H1 (cell line): Measurements from ENCODE around the gene KDM8. TPM values are rescaled to one million over a fixed set of nuclear protein-coding genes. Genes with fewer than 3 reads are reported as not detected.

Source experiments
- CTCF ChIA-PET: fragments of 300-600 bp; sonication (Branson Sonifier 250); formaldehyde crosslinking; loops from one replicate; lab custom pipeline; 2021; ENCODE audit not compliant: partially characterized antibody; lab: Charles Lee
- POLR2A ChIA-PET: fragments of 300-600 bp; sonication (Branson Sonifier 250); formaldehyde crosslinking; loops from one replicate; lab custom pipeline; 2021; ENCODE audit warnings: inconsistent platforms; ENCODE audit not compliant: partially characterized antibody; lab: Charles Lee
- DNase-seq, 2 experiments: peaks; one replicate each; pipeline versions ENCODE4 v3.0.0 to v3.0.0-alpha.2; 2010 to 2022; ENCODE audit warnings: low spot score in 2 of 2, low read depth in 1 of 2, mixed read lengths in 1 of 2
- FAIRE-seq: peaks from 2 replicates; lab custom pipeline; 2011; peaks lifted over from hg19 to GRCh38; lab: Jason Lieb, UNC
- H2AFZ ChIP-seq: 2 replicates; pipeline ENCODE4 v1.8.1; 2012; ENCODE audit warnings: low read length, inconsistent platforms
- H2AK5ac ChIP-seq: 2 replicates; pipeline ENCODE4 v1.6.1; 2013; ENCODE audit warnings: low read depth, low read length
- H2BK120ac ChIP-seq: replicated peaks from 2 replicates; pipeline ENCODE3; 2013; ENCODE audit warnings: low read depth, low read length, inconsistent platforms
- H2BK12ac ChIP-seq: 2 replicates; pipeline ENCODE4 v1.6.1; 2013; ENCODE audit warnings: low read depth, low read length
- H2BK15ac ChIP-seq: 2 replicates; pipeline ENCODE4 v1.6.1; 2013; ENCODE audit warnings: low read length
- H2BK20ac ChIP-seq: 2 replicates; pipeline ENCODE4 v1.6.1; 2013; ENCODE audit warnings: low read length
- H2BK5ac ChIP-seq: 2 replicates; pipeline ENCODE4 v1.6.1; 2013; ENCODE audit warnings: low read depth, low read length
- H3K14ac ChIP-seq: 2 replicates; pipeline ENCODE4 v1.6.1; 2013; ENCODE audit warnings: inconsistent platforms; ENCODE audit not compliant: insufficient read length
- H3K18ac ChIP-seq: 2 replicates; pipeline ENCODE4 v1.6.1; 2013; ENCODE audit warnings: low read length; ENCODE audit errors: extremely low read depth
- H3K23ac ChIP-seq: 2 replicates; pipeline ENCODE4 v1.6.1; 2013; ENCODE audit warnings: inconsistent platforms; ENCODE audit not compliant: insufficient read length
- H3K23me2 ChIP-seq: 2 replicates; pipeline ENCODE4 v1.6.1; 2013; ENCODE audit warnings: low read depth, low read length
- H3K27ac ChIP-seq: 2 replicates; pipeline ENCODE4 v1.6.1; 2011; ENCODE audit warnings: low read depth, low read length, inconsistent platforms
- H3K27me3 ChIP-seq, 4 experiments: replicated peaks in 1 of 4; 1 replicate in 1 of 4; 2 replicates in 3 of 4; pipeline versions ENCODE4 v1.6.1 to v1.8.1; 2011 to 2013; ENCODE audit warnings: low read length in 3 of 4, mild to moderate bottlenecking in 3 of 4, inconsistent platforms in 2 of 4, mixed read lengths in 2 of 4, moderate library complexity in 1 of 4; ENCODE audit not compliant: control insufficient read depth in 3 of 4, insufficient read depth in 3 of 4; ENCODE audit errors: extremely low read depth in 1 of 4
- H3K36me3 ChIP-seq, 4 experiments: 2 replicates each; pipeline versions ENCODE4 v1.6.1 to v1.8.1; 2011 to 2013; ENCODE audit warnings: mild to moderate bottlenecking in 4 of 4, low read length in 3 of 4, moderate library complexity in 2 of 4, control low read depth in 1 of 4, inconsistent platforms in 1 of 4; ENCODE audit not compliant: insufficient read depth in 4 of 4, control insufficient read depth in 2 of 4
- H3K4ac ChIP-seq: replicated peaks from 2 replicates; pipeline ENCODE3; 2013; ENCODE audit warnings: low read length, low read depth, mixed read lengths, inconsistent platforms; ENCODE audit not compliant: insufficient read length
- H3K4me1 ChIP-seq, 4 experiments: replicated peaks in 1 of 4; 1 replicate in 1 of 4; 2 replicates in 3 of 4; pipeline versions ENCODE4 v1.6.1 to v1.8.1; 2011 to 2013; ENCODE audit warnings: low read length in 3 of 4, inconsistent platforms in 2 of 4, mixed read lengths in 1 of 4; ENCODE audit not compliant: insufficient read depth in 4 of 4, control insufficient read depth in 3 of 4
- H3K4me2 ChIP-seq, 2 experiments: 2 replicates each; pipeline versions ENCODE4 v1.6.1 to v1.8.1; 2011 to 2013; ENCODE audit warnings: low read depth in 2 of 2, low read length in 2 of 2, control low read depth in 1 of 2, inconsistent platforms in 1 of 2, mild to moderate bottlenecking in 1 of 2; ENCODE audit not compliant: insufficient read depth in 1 of 2
- H3K4me3 ChIP-seq, 4 experiments: fragments of 200-600, 300-600 bp in 1 of 4; sonication (generic), shearing (Covaris generic), sonication (Bioruptor Twin) in 1 of 4; 2 replicates each; pipeline versions ENCODE4 v1.5.1 to v1.8.1; 2011 to 2016; ENCODE audit warnings: low read length in 4 of 4, low read depth in 3 of 4, control low read depth in 2 of 4, inconsistent platforms in 2 of 4, mild to moderate bottlenecking in 2 of 4, mixed read lengths in 1 of 4, moderate library complexity in 1 of 4; ENCODE audit not compliant: insufficient read depth in 2 of 4; ENCODE audit errors: extremely low read depth in 1 of 4
- H3K56ac ChIP-seq: replicated peaks from 2 replicates; pipeline ENCODE3; 2013; ENCODE audit warnings: low read depth, mild to moderate bottlenecking, mixed read lengths, low read length, inconsistent platforms; ENCODE audit not compliant: insufficient read length
- H3K79me1 ChIP-seq: 2 replicates; pipeline ENCODE4 v1.6.1; 2013; ENCODE audit warnings: low read depth, low read length, control low read depth
- H3K79me2 ChIP-seq, 2 experiments: 2 replicates each; pipeline versions ENCODE4 v1.6.1 to v1.8.1; 2012 to 2013; ENCODE audit warnings: low read length in 2 of 2, mild to moderate bottlenecking in 2 of 2, inconsistent platforms in 1 of 2; ENCODE audit not compliant: insufficient read depth in 2 of 2, control insufficient read depth in 1 of 2
- H3K9ac ChIP-seq, 4 experiments: replicated peaks in 1 of 4; 1 replicate in 1 of 4; 2 replicates in 3 of 4; pipeline versions ENCODE4 v1.6.1 to v1.8.1; 2011 to 2013; ENCODE audit warnings: low read depth in 3 of 4, low read length in 3 of 4, control low read depth in 2 of 4, mild to moderate bottlenecking in 2 of 4, moderate library complexity in 2 of 4, inconsistent platforms in 1 of 4; ENCODE audit errors: extremely low read depth in 1 of 4
- H3K9me3 ChIP-seq, 2 experiments: 2 replicates each; pipeline versions ENCODE4 v1.6.1 to v1.8.1; 2012 to 2013; ENCODE audit warnings: mild to moderate bottlenecking in 2 of 2, moderate library complexity in 2 of 2, control low read depth in 1 of 2, inconsistent platforms in 1 of 2, low read depth in 1 of 2, low read length in 1 of 2, mixed read lengths in 1 of 2; ENCODE audit not compliant: insufficient read depth in 2 of 2
- H4K20me1 ChIP-seq, 2 experiments: replicated peaks in 1 of 2; 2 replicates each; pipeline versions ENCODE3 to v1.8.1; 2011 to 2013; ENCODE audit warnings: inconsistent platforms in 2 of 2, low read length in 2 of 2, mild to moderate bottlenecking in 1 of 2; ENCODE audit not compliant: insufficient read depth in 2 of 2, control insufficient read depth in 1 of 2
- H4K5ac ChIP-seq: 2 replicates; pipeline ENCODE4 v1.6.1; 2013; ENCODE audit warnings: low read length, low read depth, mixed read lengths, inconsistent platforms; ENCODE audit not compliant: insufficient read length
- H4K8ac ChIP-seq: 2 replicates; pipeline ENCODE4 v1.8.0; 2013; ENCODE audit warnings: mild to moderate bottlenecking, moderate library complexity, low read length, inconsistent platforms; ENCODE audit not compliant: insufficient read depth; ENCODE audit errors: extremely low read depth
- H4K91ac ChIP-seq: replicated peaks from 2 replicates; pipeline ENCODE3; 2013; ENCODE audit warnings: low read length, mixed read lengths, inconsistent platforms; ENCODE audit not compliant: insufficient read length
- BACH1 ChIP-seq: IDR thresholded peaks from 2 replicates; pipeline ENCODE4 v1.6.1; 2012; ENCODE audit warnings: low read length, improper control_type of control experiment
- BRCA1 ChIP-seq: IDR thresholded peaks from 2 replicates; pipeline ENCODE4 v1.6.1; 2012; ENCODE audit warnings: low read depth, low read length, improper control_type of control experiment
- CBX5 ChIP-seq: fragments of 300-800, 300-1000 bp; sonication (generic); IDR thresholded peaks from 2 replicates; pipeline ENCODE4 v1.7.1; 2016; ENCODE audit warnings: antibody characterized with exemption, low read length, low read depth
- CHD1 ChIP-seq: IDR thresholded peaks from 2 replicates; pipeline ENCODE4 v1.6.1; 2012; ENCODE audit warnings: low read depth, low read length, improper control_type of control experiment
- CHD2 ChIP-seq: IDR thresholded peaks from 2 replicates; pipeline ENCODE4 v1.6.1; 2012; ENCODE audit warnings: low read length, improper control_type of control experiment
- EP300 ChIP-seq, 2 experiments: IDR thresholded peaks; 1 replicate in 1 of 2; 2 replicates in 1 of 2; pipeline ENCODE4 v1.6.1; 2011 to 2012; ENCODE audit warnings: low read depth in 2 of 2, low read length in 2 of 2, mild to moderate bottlenecking in 2 of 2, borderline replicate concordance in 1 of 2, inconsistent platforms in 1 of 2, moderate library complexity in 1 of 2
- EZH2 ChIP-seq: fragments of 200-600 bp; sonication (generic); IDR thresholded peaks from 2 replicates; pipeline ENCODE4 v1.7.1; 2012; ENCODE audit warnings: low read depth, mild to moderate bottlenecking, moderate library complexity, low read length, inconsistent platforms; ENCODE audit not compliant: severe bottlenecking
- FOSL1 ChIP-seq: IDR thresholded peaks from 2 replicates; pipeline ENCODE4 v1.6.1; 2011; ENCODE audit warnings: mild to moderate bottlenecking, low read depth, low read length, moderate library complexity; ENCODE audit not compliant: insufficient read depth
- GTF2F1 ChIP-seq: IDR thresholded peaks from 2 replicates; pipeline ENCODE4 v1.6.1; 2012; ENCODE audit warnings: low read depth, low read length, improper control_type of control experiment, borderline replicate concordance
- JUN ChIP-seq: IDR thresholded peaks from 2 replicates; pipeline ENCODE4 v1.6.1; 2011; ENCODE audit warnings: low read depth, mild to moderate bottlenecking, improper control_type of control experiment, low read length
- KDM5A ChIP-seq: fragments of 200-600 bp; IDR thresholded peaks from 2 replicates; pipeline ENCODE4 v1.7.1; 2012; ENCODE audit warnings: mild to moderate bottlenecking, low read length, inconsistent platforms, mixed read lengths
- POLR2AphosphoS5 ChIP-seq: IDR thresholded peaks from 2 replicates; pipeline ENCODE4 v1.6.1; 2011; ENCODE audit warnings: low read depth, low read length
- SP2 ChIP-seq: IDR thresholded peaks from 2 replicates; pipeline ENCODE4 v1.6.1; 2012; ENCODE audit warnings: mild to moderate bottlenecking, low read length, inconsistent platforms
- TAF1 ChIP-seq: IDR thresholded peaks from 2 replicates; pipeline ENCODE4 v1.6.1; 2011; ENCODE audit warnings: mild to moderate bottlenecking, low read depth, low read length
- TBP ChIP-seq: IDR thresholded peaks from 2 replicates; pipeline ENCODE4 v1.6.1; 2011; ENCODE audit warnings: low read depth, low read length, improper control_type of control experiment
- WGBS, 2 experiments: shearing (Covaris generic) in 1 of 2; methylation state at CpG; one replicate each; pipeline versions ENCODE4 v1.1.6 to v1.1.7; 2013 to 2015; ENCODE audit warnings: low lambda C conversion rate in 2 of 2, mixed read lengths in 2 of 2, inconsistent platforms in 1 of 2, low coverage in 1 of 2, missing lambda C conversion rate in 1 of 2; ENCODE audit not compliant: insufficient replicate concordance in 2 of 2, insufficient coverage in 1 of 2, insufficient read length in 1 of 2; ENCODE audit errors: extremely low coverage in 1 of 2, missing lambda C conversion rate in 1 of 2; 5-methylcytosine and 5-hydroxymethylcytosine counted together
- polyA plus RNA-seq, 7 experiments: library from polyadenylated mRNA; depleted of rRNA in 3 of 7; stranded (reverse) in 5 of 7; unstranded in 2 of 7; fragments of >200 nt in 5 of 7; fragments of 200-250 nt in 2 of 7; gene quantifications; 1 replicate in 5 of 7; 2 replicates in 1 of 7; 4 replicates in 1 of 7; pipeline versions ENCODE4 v1.2.1 to v1.2.3, GENCODE V29; 2011 to 2013; ENCODE audit warnings: missing spikeins in 2 of 7, mixed read lengths in 2 of 7
- total RNA-seq: library from RNA; stranded (reverse); fragmentation: NEBNext Ultra II Directional; extraction: Animal tissue kit (Norgen Biotek cat#: 25700); gene quantifications from 2 replicates; pipeline ENCODE4 v1.2.1, GENCODE V29; 2021
- TF ChIP-seq, protein P1 (sequence below): IDR thresholded peaks from 2 replicates; pipeline ENCODE4 v1.6.1; 2012; ENCODE audit warnings: inconsistent platforms

The KDM8 gene
- total and polyA plus RNA-seq, 2 of the 8 experiments (the other 6 are each of a cell fraction or from before 2014, with no cell fraction given) = 10.3 to 12.8 TPM

DNA sequence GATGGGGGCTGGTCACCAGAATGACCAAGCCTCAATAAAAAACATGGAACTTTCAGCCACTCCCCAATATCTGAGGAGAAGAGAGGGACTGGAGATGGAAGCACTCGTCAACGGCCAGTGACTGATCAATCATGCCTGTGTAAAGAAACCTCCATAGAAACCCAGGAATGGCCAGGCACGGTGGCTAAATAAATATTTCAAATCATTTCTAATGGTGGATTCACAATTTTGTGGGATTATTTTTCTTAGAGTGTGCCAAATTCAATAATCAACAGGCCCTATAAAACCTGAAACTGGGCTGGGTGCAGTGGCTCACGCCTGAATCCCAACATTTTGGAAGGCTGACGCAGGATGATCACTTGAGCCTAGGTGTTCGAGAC lies 48.9 kb downstream of the KDM8 start:
- Histone ChIP-seq H2BK20ac (no peak overlapping the region), H4K91ac (no peak overlapping the region), H3K36me3 (no peaks in the 10 kb centered on the region; a peak in 1 of 8 replicates), H3K27me3 (no peaks in the 10 kb centered on the region), H3K23me2 (no peaks in the 10 kb centered on the region), H2BK15ac (no peak overlapping the region), H2BK12ac (no peak overlapping the region), H2AK5ac (no peak overlapping the region), H3K79me1 (no peaks in the 10 kb centered on the region), H3K56ac (no peak overlapping the region), H3K4ac (no peak overlapping the region), H3K14ac (no peak overlapping the region), H3K4me2 (no peak overlapping the region), H4K8ac (no peak overlapping the region), H2AFZ (no peak overlapping the region), H3K9ac (no peak overlapping the region), H3K9me3 (no peaks in the 10 kb centered on the region), H4K5ac (no peak overlapping the region), H2BK5ac (no peak overlapping the region), H4K20me1 (no peaks in the 10 kb centered on the region), H3K27ac (no peak overlapping the region), H3K4me3 (no peak overlapping the region), H3K18ac (no peak overlapping the region), H3K23ac (no peak overlapping the region), H3K4me1 (no peaks in the 10 kb centered on the region), H3K79me2 (no peaks in the 10 kb centered on the region), H2BK120ac (no peak overlapping the region)
- DNase-seq (no peak), FAIRE-seq (no peak)
- ChIA-PET POLR2A (no interaction called here), CTCF (interaction anchor here (2.7 kb wide), 1 partner anchor 116 kb away, joined by 11 read pairs; no protein-coding TSS in a partner anchor)
- 91% methylated on average over 6 of the region's 6 CpGs; no CpG with 5 or more reads in 1 of the 2 experiments for WGBS, 2 experiments
- TF ChIP-seq POLR2AphosphoS5 (no peak), CHD2 (no peak), SP2 (no peak), EP300 (IDR thresholded peaks at IDR 0.05; ENCODE audit: borderline replicate concordance in 1 of 2, low read depth in 2 of 2, low read length in 2 of 2) (no peak), KDM5A (no peak), TAF1 (no peak), CHD1 (no peak), FOSL1 (no peak), BRCA1 (no peak), CBX5 (no peak), JUN (no peak), BACH1 (no peak), TBP (no peak), GTF2F1 (no peak), EZH2 (no peak)
- TF ChIP-seq, protein P1, sequence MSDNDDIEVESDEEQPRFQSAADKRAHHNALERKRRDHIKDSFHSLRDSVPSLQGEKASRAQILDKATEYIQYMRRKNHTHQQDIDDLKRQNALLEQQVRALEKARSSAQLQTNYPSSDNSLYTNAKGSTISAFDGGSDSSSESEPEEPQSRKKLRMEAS = no peak
